Measurements from ENCODE around the gene BAG5.
A peak's percentile ranks its signal among the peaks of the same experiment; 100 is the strongest.

The BAG5 gene

DNA sequence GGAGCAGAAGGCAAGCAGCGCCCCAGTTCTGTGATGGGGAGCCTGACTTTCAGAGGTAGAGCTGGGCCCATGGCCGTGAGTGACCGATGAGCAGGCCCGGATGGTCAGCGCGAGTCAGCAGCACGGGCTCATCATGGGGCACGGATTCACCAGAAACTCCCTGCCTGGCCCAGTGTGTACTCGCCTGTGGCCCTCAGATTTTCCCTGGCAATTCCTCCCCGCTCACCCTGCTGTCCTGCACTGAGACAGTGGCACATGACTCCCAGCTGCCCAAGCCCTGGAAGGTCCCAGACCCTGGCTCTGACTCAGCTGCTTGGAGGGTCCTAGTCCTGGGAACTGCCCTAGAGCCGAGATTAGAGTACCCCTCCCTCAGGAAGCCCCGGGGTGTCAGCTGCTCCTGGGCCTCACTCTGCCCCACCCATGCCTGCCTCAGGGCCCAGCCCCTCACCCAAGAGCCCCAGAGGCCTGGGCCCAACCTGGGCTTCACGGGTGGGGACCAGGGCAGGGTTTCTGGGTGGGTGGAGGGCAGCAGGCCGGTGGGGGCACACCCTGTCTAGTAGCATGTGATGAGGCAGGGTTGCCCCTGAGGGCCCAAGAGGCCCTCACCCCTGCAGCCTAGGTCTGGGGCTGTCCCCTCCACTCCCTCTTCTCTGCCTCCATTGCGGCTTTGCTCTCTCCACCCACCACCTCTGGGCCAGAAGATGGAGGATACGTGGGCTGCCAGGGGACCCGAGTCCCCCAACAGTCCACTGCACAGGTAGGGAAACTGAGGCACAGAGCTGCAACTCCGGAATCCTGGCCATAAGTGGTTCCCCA is 25.1 kb downstream of the BAG5 start:
- intact Hi-C loops (cut with DNase I): no loop called here
- DNase-seq: peak in 4 of 10 donors; percentile 25 to 77 (median 68)

DNA sequence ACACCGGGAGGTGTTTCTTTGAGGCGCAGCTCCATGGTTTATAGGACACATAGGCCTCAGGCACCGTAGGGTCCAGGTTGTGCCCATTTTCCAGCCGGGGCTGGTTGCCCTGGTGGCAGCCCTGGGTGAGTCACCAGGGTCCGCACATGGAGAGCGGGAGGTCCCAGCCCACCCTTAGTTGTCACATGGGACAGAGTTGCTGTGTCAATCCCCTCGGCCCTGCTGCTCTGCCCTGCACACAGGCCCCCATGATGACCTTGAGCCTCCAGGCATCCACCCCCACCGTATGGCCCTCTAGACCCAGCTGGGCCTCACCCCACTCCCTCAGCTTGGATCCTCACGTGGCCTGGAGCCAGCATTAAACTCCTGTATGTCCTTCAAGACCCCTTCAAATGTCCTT is 25.8 kb downstream of the BAG5 start:
- intact Hi-C loops (cut with DNase I): no loop called here
- DNase-seq: peak in 4 of 10 donors; percentile 7 to 57 (median 49)

GRCh38 chr14:103535891-103536565 is 26.4 kb downstream of the BAG5 start:
- peak in 4 of 10 donors; percentile 18 to 74 (median 51) for DNase-seq
- intact Hi-C loops (cut with DNase I): no loop called here

- DNase-seq: peak in 2 of 10 donors; percentile 72 to 74
- intact Hi-C loops (cut with DNase I): no loop called here
Observed at GRCh38 chr14:103535081-103535890, 27.2 kb downstream of the BAG5 start.

GRCh38 chr14:103534576-103535061 is 27.8 kb downstream of the BAG5 start:
- intact Hi-C loops (cut with DNase I): no loop called here
- peak in 3 of 10 donors; percentile 77 to 87 (median 87) for DNase-seq

DNA sequence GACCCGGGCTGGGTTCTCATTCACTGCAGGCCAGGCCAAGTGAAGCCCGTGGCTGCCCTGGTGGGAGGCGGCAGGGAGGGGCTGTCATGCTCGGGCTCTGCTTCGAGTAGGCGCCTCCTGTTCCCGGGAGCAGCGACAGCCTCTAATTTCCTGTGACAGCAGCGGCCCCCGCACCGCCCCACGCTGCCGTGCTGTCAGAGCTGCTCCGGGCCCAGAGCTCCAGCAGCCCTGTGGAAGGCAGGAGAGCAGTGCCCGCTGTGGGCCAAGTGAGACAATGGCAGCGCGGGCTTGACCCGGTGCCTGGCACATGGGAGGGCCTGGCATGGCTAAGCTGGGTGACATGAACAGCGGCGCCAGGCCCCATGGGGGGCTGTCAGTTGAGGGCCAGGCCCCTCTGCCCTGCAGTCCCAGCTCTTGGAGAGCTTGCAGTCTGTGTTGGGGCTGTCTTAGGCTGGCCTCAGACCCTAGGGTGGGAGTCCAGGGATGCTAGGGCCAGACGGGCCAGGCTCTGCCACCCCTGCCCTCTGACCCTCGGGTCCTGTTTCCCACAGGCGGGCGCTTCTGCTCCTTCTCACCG is 28.4 kb downstream of the BAG5 start:
- DNase-seq: peak in 8 of 10 donors; percentile 67 to 97 (median 83)
- intact Hi-C loops (cut with DNase I): no loop called here

DNA sequence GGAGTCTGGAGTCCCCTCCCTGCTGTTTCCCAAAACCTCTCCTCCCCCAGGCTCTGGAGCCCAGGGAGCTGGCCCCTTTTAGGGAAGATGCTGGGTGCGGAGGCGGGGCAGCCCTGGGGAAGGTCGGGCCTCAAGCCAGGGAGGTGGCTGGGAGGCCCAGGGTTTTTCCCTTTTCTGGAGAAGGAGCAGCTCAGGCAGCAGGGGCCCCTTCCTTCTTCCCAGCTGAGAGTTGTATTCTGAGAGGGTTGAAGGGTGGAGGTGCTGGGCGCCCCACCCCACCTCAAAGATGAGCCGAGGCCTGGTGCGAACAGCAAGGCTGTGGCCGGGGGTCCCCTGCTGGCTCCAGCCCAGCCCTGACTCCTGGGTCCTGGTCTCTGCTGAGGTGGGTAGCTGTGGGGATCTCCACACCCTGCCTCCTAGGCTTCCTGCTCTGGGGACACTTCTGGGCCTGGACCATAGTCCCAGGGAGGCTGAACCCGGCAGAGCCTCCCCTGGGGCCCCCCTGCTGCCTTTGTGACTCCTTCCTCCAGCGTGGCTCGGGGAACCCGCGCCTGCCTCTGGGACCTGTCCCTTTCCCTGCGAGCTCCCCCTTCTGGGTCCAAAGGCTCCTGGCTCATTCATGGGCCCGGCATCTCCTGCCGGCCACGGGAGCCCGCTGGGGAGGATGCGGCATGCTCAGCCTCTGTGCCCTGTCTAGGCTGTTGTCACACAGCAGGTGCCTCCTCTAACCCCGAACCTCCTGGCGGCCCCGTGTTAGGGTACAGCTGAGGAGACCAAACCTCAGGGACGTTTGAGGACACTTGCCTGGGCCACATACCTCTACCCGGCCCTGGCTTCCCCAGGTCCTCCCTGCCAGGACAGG is 29.1 kb downstream of the BAG5 start:
- intact Hi-C loops (cut with DNase I): no loop called here
- no peak for DNase-seq

DNA sequence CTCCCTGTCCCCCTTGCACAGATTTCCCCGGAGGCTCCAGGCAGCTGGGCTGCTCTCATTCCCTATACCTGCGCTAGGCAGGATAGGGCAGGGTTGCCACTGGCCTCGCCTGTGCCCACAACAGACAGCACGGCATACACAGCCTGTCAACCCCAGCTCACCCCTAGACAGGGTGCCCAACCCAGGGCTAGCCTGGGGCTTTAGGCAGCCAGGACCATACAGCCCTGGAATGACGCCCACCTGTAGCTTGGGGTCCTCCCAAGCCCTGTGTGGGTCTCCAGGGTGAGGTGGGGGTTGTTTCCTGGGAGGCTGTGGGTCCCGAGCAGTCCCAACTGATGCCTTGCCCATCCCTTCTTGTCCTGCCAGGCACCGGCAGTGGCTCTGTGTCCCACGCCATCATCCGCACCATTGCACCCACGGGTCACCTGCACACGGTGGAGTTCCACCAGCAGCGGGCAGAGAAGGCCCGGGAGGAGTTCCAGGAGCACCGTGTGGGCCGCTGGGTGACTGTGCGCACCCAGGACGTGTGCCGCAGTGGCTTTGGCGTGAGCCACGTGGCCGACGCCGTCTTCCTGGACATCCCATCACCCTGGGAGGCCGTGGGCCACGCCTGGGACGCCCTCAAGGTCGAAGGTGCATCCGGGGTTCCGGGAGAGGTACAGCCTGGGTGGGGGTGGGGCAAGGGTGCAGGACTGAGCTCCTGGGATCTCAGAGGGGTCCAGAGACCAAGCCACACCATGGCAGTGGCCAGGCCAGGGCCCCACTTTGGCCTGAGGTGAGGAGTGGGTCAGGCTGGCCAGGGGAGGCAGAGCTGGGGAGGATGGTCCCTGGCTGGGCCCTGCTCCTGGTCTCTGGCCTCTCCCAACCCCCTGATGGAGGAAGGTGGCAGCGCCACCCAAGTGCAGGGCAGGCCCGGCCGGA is 30.0 kb downstream of the BAG5 start:
- DNase-seq: no peak
- intact Hi-C loops (cut with DNase I): no loop called here

DNA sequence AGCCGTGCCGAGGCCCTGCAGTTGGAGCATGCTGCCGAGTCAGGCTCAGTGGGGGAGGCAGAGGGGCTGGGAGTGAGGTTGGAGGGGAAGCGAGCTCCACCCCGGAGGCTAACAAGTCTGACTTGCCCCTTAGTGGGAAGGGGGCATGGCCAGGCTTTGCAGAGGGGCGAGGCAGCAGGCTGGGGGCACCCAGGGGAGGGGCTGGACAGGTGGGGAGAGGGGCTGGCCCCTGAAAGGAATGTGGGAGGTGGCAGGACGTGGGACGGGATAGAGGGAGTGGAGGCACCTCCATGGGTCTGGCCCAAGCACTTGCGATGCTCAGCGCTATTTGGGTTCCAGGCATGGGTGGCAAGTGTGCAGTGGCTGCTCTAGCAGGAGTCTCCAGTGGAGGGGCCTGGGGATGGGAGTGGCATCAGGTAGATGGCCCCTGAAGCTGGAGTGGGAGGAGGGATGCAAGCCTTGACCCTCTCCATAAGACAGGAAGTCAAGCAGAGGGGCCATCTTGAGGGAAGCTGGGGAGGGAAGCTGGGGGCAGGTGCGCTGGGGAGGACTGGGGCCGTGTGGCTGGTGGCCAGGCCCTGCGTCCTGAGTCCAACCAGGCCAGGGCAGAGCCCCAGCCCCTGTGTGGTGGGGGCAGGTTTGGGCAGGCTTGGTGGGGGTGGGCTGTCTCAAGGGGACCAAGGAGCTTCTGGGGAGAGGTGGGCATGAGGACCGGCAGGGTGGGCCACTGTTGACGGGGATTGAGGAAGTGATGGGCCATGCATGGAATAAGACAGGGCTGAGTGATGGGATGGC is 30.8 kb downstream of the BAG5 start:
- intact Hi-C loops (cut with DNase I): no loop called here
- DNase-seq: no peak

- intact Hi-C loops (cut with DNase I): no loop called here
- no peak for DNase-seq
Observed at GRCh38 chr14:103530831-103531230, 31.6 kb downstream of the BAG5 start.

- no peak for DNase-seq
Observed at GRCh38 chr14:103530390-103530789, 32.1 kb downstream of the BAG5 start.

GRCh38 chr14:103529383-103530365 is 32.8 kb downstream of the BAG5 start:
- DNase-seq: no peak
- intact Hi-C loops (cut with DNase I): loop anchor here (2.0 kb wide), 1 partner anchor 13 kb away; no protein-coding TSS in a partner anchor

More at GRCh38 chr14:103530390-103530789, 32.1 kb downstream of the BAG5 start:
- intact Hi-C loops (cut with DNase I): no loop called here

GRCh38 chr14:103528587-103529382 is 33.7 kb downstream of the BAG5 start, which contains the start of gene TRMT61A:
TSS of gene TRMT61A (plus strand) at chr14:103529196. CDS start at chr14:103529979, 783 bp downstream.
- peak; percentile 79 to 97 (median 84) for DNase-seq
- intact Hi-C loops (cut with DNase I): loop anchor here (2.0 kb wide), 1 partner anchor 14 kb away; no protein-coding TSS in a partner anchor

DNA sequence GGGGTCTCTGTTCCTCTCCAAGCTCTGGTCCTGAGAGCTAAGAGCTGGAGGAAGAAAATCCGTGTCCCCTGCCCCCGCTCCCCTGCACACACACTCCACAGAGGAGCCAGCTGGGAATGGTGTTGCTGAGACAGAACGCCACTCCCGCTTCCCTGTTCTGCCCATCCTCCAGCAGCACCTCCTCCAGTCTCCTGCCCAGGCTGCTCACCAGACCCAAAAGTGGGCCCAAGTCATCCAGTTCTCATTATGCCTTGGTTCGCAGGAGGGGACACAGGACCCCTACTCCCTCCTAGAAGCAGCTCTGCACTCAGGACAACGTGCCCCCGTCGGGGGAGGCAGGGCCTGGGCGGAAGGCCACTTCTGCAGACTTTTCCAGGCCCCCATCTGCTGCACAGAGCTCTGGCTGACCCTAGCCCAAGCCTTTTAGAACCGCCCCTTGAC is 34.3 kb downstream of the BAG5 start:
- peak in 5 of 10 donors; percentile 62 to 94 (median 90) for DNase-seq
- intact Hi-C loops (cut with DNase I): loop anchor here (2.0 kb wide), 1 partner anchor 15 kb away; no protein-coding TSS in a partner anchor
